HEK293 (cell line): ENCODE data around the gene HOXA3.

Source experiments
- CTCF ChIA-PET: fragments of 350-600 bp; formaldehyde crosslinking; extraction: SDS; loops from one replicate; lab custom pipeline; 2021; ENCODE audit warnings: antibody characterized with exemption; lab: Yijun Ruan, JAX
- POLR2A ChIA-PET: fragments of 300-600 bp; formaldehyde crosslinking; extraction: SDS; loops from one replicate; lab custom pipeline; 2020; ENCODE audit warnings: antibody characterized with exemption, inconsistent platforms; lab: Yijun Ruan, JAX
- H3K27ac ChIP-seq: fragments of 200-500 bp; sonication (Bioruptor generic); 2 replicates; pipeline ENCODE4 v1.5.1; 2014; ENCODE audit warnings: low read depth, low read length, control low read depth, inconsistent platforms; ENCODE audit errors: extremely low read depth
- H3K36me3 ChIP-seq, 2 experiments: fragments of 200-500 bp in 1 of 2; sonication (Bioruptor generic) in 1 of 2; 1 replicate in 1 of 2; 2 replicates in 1 of 2; pipeline ENCODE4 v1.5.1; 2014 to 2017; ENCODE audit warnings: inconsistent platforms in 2 of 2, low read length in 2 of 2; ENCODE audit not compliant: control insufficient read depth in 2 of 2, insufficient read depth in 1 of 2
- H3K4me1 ChIP-seq: fragments of 200-500 bp; sonication (Bioruptor generic); 2 replicates; pipeline ENCODE4 v1.5.1; 2014; ENCODE audit warnings: mild to moderate bottlenecking, low read length, inconsistent platforms; ENCODE audit not compliant: control insufficient read depth, insufficient read depth
- H3K4me3 ChIP-seq: 2 replicates; pipeline ENCODE4 v1.5.1; 2011; ENCODE audit warnings: low read depth, mild to moderate bottlenecking, control low read depth, low read length, moderate library complexity
- H3K9me3 ChIP-seq: fragments of 200-500 bp; sonication (Bioruptor generic); 2 replicates; pipeline ENCODE4 v1.5.1; 2014; ENCODE audit warnings: low read depth, low read length, inconsistent platforms; ENCODE audit not compliant: control insufficient read depth, insufficient read depth
- HOXD13 ChIP-seq: sonication (generic); formaldehyde crosslinking; IDR thresholded peaks from 2 replicates; pipeline ENCODE4 v1.8.0; 2022; ENCODE audit warnings: missing genetic modification reagents, borderline replicate concordance
- OVOL3 ChIP-seq: fragments of 450-650 bp; formaldehyde crosslinking; IDR thresholded peaks from 2 replicates; pipeline ENCODE4 v1.5.1; 2016; ENCODE audit warnings: missing biosample characterization, missing genetic modification characterization
- WT1 ChIP-seq: fragments of 450-650 bp; formaldehyde crosslinking; IDR thresholded peaks from 2 replicates; pipeline ENCODE4 v1.5.1; 2016; ENCODE audit warnings: missing biosample characterization, missing genetic modification characterization
- ZFHX2 ChIP-seq: fragments of 450-650 bp; formaldehyde crosslinking; conservative IDR thresholded peaks from 2 replicates; pipeline ENCODE4 v1.5.1; 2016; ENCODE audit warnings: missing biosample characterization, missing genetic modification characterization
- ZNF112 ChIP-seq: fragments of 450-650 bp; formaldehyde crosslinking; IDR thresholded peaks from 2 replicates; pipeline ENCODE4 v1.5.0; 2017; ENCODE audit warnings: missing biosample characterization, missing genetic modification characterization
- ZNF114 ChIP-seq: fragments of 450-650 bp; formaldehyde crosslinking; IDR thresholded peaks from 2 replicates; pipeline ENCODE4 v1.5.0; 2017; ENCODE audit warnings: missing biosample characterization, missing genetic modification characterization
- ZNF132 ChIP-seq: fragments of 450-650 bp; formaldehyde crosslinking; IDR thresholded peaks from 2 replicates; pipeline ENCODE4 v1.5.1; 2017; ENCODE audit warnings: missing biosample characterization, missing genetic modification characterization, borderline replicate concordance
- ZNF19 ChIP-seq: fragments of 450-650 bp; formaldehyde crosslinking; IDR thresholded peaks from 2 replicates; pipeline ENCODE4; 2016; ENCODE audit warnings: missing biosample characterization, missing genetic modification characterization, low read depth
- ZNF202 ChIP-seq: fragments of 450-650 bp; formaldehyde crosslinking; IDR thresholded peaks from 2 replicates; pipeline ENCODE4 v1.5.1; 2016; ENCODE audit warnings: missing biosample characterization, missing genetic modification characterization, borderline replicate concordance
- ZNF354C ChIP-seq: fragments of 450-650 bp; formaldehyde crosslinking; IDR thresholded peaks from 2 replicates; pipeline ENCODE4 v1.5.1; 2016; ENCODE audit warnings: missing biosample characterization, missing genetic modification characterization, low read depth, borderline replicate concordance
- ZNF366 ChIP-seq: fragments of 450-650 bp; formaldehyde crosslinking; conservative IDR thresholded peaks from 2 replicates; pipeline ENCODE4 v1.5.1; 2016; ENCODE audit warnings: missing biosample characterization, missing genetic modification characterization
- ZNF549 ChIP-seq: fragments of 450-650 bp; IDR thresholded peaks from 2 replicates; pipeline ENCODE4 v1.5.1; 2018; ENCODE audit warnings: missing biosample characterization, missing genetic modification characterization, mild to moderate bottlenecking, inconsistent platforms, moderate library complexity
- ZNF600 ChIP-seq: fragments of 450-650 bp; formaldehyde crosslinking; IDR thresholded peaks from 2 replicates; pipeline ENCODE4 v1.5.1; 2016; ENCODE audit warnings: missing biosample characterization, missing genetic modification characterization
- ZSCAN23 ChIP-seq: fragments of 450-650 bp; formaldehyde crosslinking; IDR thresholded peaks from 2 replicates; pipeline ENCODE4 v1.5.1; 2016; ENCODE audit warnings: missing biosample characterization, missing genetic modification characterization
- ZSCAN5A ChIP-seq: fragments of 450-650 bp; formaldehyde crosslinking; IDR thresholded peaks from 2 replicates; pipeline ENCODE4 v1.5.1; 2016; ENCODE audit warnings: missing biosample characterization, missing genetic modification characterization
- ZXDB ChIP-seq: fragments of 450-650 bp; formaldehyde crosslinking; IDR thresholded peaks from 2 replicates; pipeline ENCODE4 v1.5.1; 2016; ENCODE audit warnings: missing biosample characterization, missing genetic modification characterization

Gene HOXA3

GRCh38 chr7:27123477-27124053 is 28.8 kb downstream of the HOXA3 start:
- TF ChIP-seq HOXD13 (CRISPR knock-in tag) (no peak), ZNF19 (no peak), ZNF112 (tag by site-specific recombination) (no peak), ZNF132 (tag by site-specific recombination) (no peak), ZNF114 (tag by site-specific recombination) (no peak), ZSCAN5A (tag by site-specific recombination) (no peak), ZSCAN23 (tag by site-specific recombination) (no peak), ZNF202 (no peak), ZNF354C (no peak), OVOL3 (no peak), ZNF366 (tag by site-specific recombination) (no peak)
- Histone ChIP-seq H3K36me3 (peaks cover 0 to 25% of the 10 kb centered on the region in 2 experiments; a peak in 1 of 3 replicates), H3K4me3 (no peak overlapping the region), H3K9me3 (no peaks in the 10 kb centered on the region), H3K27ac (no peak overlapping the region), H3K4me1 (peaks cover 44% of the 10 kb centered on the region)
- ChIA-PET CTCF (interaction anchor here (0.5 kb wide), 1 partner anchor 262 kb away, joined by 6 read pairs; no protein-coding TSS in a partner anchor), POLR2A (interaction anchor here (1.0 kb wide), 1 partner anchor 27 kb away, joined by 4 read pairs; no protein-coding TSS in a partner anchor)

- POLR2A ChIA-PET = interaction anchor here (0.6 to 1.0 kb wide), 2 partner anchors 9 to 27 kb away, joined by 4 read pairs; no protein-coding TSS in a partner anchor
- CTCF ChIA-PET = interaction anchor here (0.5 to 1.8 kb wide), 2 partner anchors 8 to 262 kb away, joined by 6 to 7 read pairs; partner anchors contain the start of gene HOXA4
Observed at GRCh38 chr7:27123007-27123476, 29.3 kb downstream of the HOXA3 start.

GRCh38 chr7:27122077-27122910 is 30.1 kb downstream of the HOXA3 start:
- Histone ChIP-seq H3K27ac (peak overlapping the region; percentile 4; the same call in 1 of the 2 replicates), H3K9me3 (no peaks in the 10 kb centered on the region), H3K4me1 (peaks cover 38% of the 10 kb centered on the region), H3K4me3 (no peak overlapping the region), H3K36me3 (peaks cover 0 to 32% of the 10 kb centered on the region in 2 experiments; a peak in 1 of 3 replicates)
- CTCF ChIA-PET = interaction anchor here (0.7 to 1.8 kb wide), 2 partner anchors 9 to 196 kb away, joined by 3 to 7 read pairs; partner anchors contain the start of gene HOXA4
- POLR2A ChIA-PET = interaction anchor here (0.6 to 1.0 kb wide), 2 partner anchors 8 to 26 kb away, joined by 4 read pairs; no protein-coding TSS in a partner anchor
- TF ChIP-seq WT1 (tag by site-specific recombination) = 0 out of 2 replicates have a peak, but pooled peaks have one; percentile 14
- no peak for TF ChIP-seq ZXDB (tag by site-specific recombination)
- TF ChIP-seq ZFHX2 (tag by site-specific recombination) = 0 out of 2 replicates have a peak, but pooled peaks have one; percentile 18

More at GRCh38 chr7:27123007-27123476, 29.3 kb downstream of the HOXA3 start:
- peaks cover 0 to 26% of the 10 kb centered on the region in 2 experiments; a peak in 1 of 3 replicates for H3K36me3 ChIP-seq
- no peak overlapping the region for H3K27ac ChIP-seq
- TF ChIP-seq ZNF600 (peak; percentile 40; the same call in 1 of the 2 replicates), ZNF549 (tag by site-specific recombination) (no peak)
- no peak overlapping the region for H3K4me3 ChIP-seq
- H3K9me3 ChIP-seq = no peaks in the 10 kb centered on the region
- peaks cover 39% of the 10 kb centered on the region for H3K4me1 ChIP-seq
